ENCODE results near the gene DNAJB6. TPM values are rescaled to one million over a fixed set of nuclear protein-coding genes. Genes with fewer than 3 reads are reported as not detected.

The DNAJB6 gene
- total RNA-seq, 1 experiment from 2014 or later = 82.5 TPM

GRCh38 chr7:157430721-157431120, 93.9 kb downstream of the DNAJB6 start:
- no peak overlapping the region for H3K9ac ChIP-seq (ENCODE audit: low read length)
- ATAC-seq (no peak), DNase-seq (ENCODE audit: low read depth, low spot score) (no peak)
- BruUV-seq (replicated peaks) = no TSS peak
- no peak overlapping the region for H3K27ac ChIP-seq (ENCODE audit: low read depth, low read length)
- RAD21 ChIA-PET (ENCODE audit: low non-redundant PET in 1 of 2, low total read pairs in 2 of 2, uncharacterized antibody in 2 of 2, unreplicated experiment in 2 of 2) = no interaction called here
- H3K9me3 ChIP-seq (ENCODE audit: control insufficient read depth in 1 of 2, insufficient read depth in 1 of 2, low read depth in 1 of 2, low read length in 2 of 2) = no peaks in the 10 kb centered on the region
- H3K79me2 ChIP-seq (ENCODE audit: insufficient read depth, low read length) = no peaks in the 10 kb centered on the region
- no peaks in the 10 kb centered on the region for H4K20me1 ChIP-seq (ENCODE audit: insufficient read depth)
- H3K4me3 ChIP-seq (replicated peaks in 1 of 2; ENCODE audit: low read depth in 1 of 2, low read length in 2 of 2) = no peak overlapping the region
- TF ChIP-seq RAD21 (IDR thresholded peaks at IDR 0.05; ENCODE audit: low read depth) = no peak
- no peak for TF ChIP-seq EZH2phosphoT487 (IDR thresholded peaks at IDR 0.05; ENCODE audit: borderline replicate concordance)
- no peak for TF ChIP-seq JUND (IDR thresholded peaks at IDR 0.05)
- no peak for TF ChIP-seq REST (IDR thresholded peaks at IDR 0.05; ENCODE audit: low read depth)
- TF ChIP-seq, protein P1, sequence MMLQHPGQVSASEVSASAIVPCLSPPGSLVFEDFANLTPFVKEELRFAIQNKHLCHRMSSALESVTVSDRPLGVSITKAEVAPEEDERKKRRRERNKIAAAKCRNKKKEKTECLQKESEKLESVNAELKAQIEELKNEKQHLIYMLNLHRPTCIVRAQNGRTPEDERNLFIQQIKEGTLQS (IDR thresholded peaks at IDR 0.05) = no peak
- TF ChIP-seq FOSL1 (IDR thresholded peaks at IDR 0.05; ENCODE audit: low read depth) = no peak
- TF ChIP-seq, protein P2, sequence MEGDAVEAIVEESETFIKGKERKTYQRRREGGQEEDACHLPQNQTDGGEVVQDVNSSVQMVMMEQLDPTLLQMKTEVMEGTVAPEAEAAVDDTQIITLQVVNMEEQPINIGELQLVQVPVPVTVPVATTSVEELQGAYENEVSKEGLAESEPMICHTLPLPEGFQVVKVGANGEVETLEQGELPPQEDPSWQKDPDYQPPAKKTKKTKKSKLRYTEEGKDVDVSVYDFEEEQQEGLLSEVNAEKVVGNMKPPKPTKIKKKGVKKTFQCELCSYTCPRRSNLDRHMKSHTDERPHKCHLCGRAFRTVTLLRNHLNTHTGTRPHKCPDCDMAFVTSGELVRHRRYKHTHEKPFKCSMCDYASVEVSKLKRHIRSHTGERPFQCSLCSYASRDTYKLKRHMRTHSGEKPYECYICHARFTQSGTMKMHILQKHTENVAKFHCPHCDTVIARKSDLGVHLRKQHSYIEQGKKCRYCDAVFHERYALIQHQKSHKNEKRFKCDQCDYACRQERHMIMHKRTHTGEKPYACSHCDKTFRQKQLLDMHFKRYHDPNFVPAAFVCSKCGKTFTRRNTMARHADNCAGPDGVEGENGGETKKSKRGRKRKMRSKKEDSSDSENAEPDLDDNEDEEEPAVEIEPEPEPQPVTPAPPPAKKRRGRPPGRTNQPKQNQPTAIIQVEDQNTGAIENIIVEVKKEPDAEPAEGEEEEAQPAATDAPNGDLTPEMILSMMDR (IDR thresholded peaks at IDR 0.05 in 2 of 3, conservative IDR thresholded peaks at IDR 0.05 in 1 of 3; ENCODE audit: borderline replicate concordance in 1 of 3, insufficient read depth in 1 of 3, low read depth in 2 of 3, low read length in 2 of 3) = no peak
- TF ChIP-seq TCF7L2 (IDR thresholded peaks at IDR 0.05; ENCODE audit: borderline replicate concordance, extremely low read depth, insufficient read depth, insufficient read length) = no peak
- no peak for TF ChIP-seq POLR2AphosphoS5 (IDR thresholded peaks at IDR 0.05; ENCODE audit: low read depth, low read length)
- TF ChIP-seq MAX (IDR thresholded peaks at IDR 0.05) = no peak
- no peak for TF ChIP-seq ZNF274 (IDR thresholded peaks at IDR 0.05; ENCODE audit: low read depth, low read length)
- TF ChIP-seq CBX3 (IDR thresholded peaks at IDR 0.05; ENCODE audit: low read depth) = no peak
- TF ChIP-seq, protein P3, sequence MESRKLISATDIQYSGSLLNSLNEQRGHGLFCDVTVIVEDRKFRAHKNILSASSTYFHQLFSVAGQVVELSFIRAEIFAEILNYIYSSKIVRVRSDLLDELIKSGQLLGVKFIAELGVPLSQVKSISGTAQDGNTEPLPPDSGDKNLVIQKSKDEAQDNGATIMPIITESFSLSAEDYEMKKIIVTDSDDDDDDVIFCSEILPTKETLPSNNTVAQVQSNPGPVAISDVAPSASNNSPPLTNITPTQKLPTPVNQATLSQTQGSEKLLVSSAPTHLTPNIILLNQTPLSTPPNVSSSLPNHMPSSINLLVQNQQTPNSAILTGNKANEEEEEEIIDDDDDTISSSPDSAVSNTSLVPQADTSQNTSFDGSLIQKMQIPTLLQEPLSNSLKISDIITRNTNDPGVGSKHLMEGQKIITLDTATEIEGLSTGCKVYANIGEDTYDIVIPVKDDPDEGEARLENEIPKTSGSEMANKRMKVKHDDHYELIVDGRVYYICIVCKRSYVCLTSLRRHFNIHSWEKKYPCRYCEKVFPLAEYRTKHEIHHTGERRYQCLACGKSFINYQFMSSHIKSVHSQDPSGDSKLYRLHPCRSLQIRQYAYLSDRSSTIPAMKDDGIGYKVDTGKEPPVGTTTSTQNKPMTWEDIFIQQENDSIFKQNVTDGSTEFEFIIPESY (IDR thresholded peaks at IDR 0.05; ENCODE audit: extremely low read depth, insufficient replicate concordance, low read length) = no peak
- no peak for TF ChIP-seq CEBPB (IDR thresholded peaks at IDR 0.05; ENCODE audit: low read depth)
- no peak for TF ChIP-seq SRF (IDR thresholded peaks at IDR 0.05; ENCODE audit: low read depth)
- TF ChIP-seq ZFX (IDR thresholded peaks at IDR 0.05) = no peak
- no peak for TF ChIP-seq EZH2 (IDR thresholded peaks at IDR 0.05)
- TF ChIP-seq SP1 (IDR thresholded peaks at IDR 0.05; ENCODE audit: low read depth) = no peak
- no peak for TF ChIP-seq SIN3A (IDR thresholded peaks at IDR 0.05; ENCODE audit: low read depth)
- H3K9me2 ChIP-seq (ENCODE audit: insufficient read depth) = no peaks in the 10 kb centered on the region
- intact Hi-C loops (cut with micrococcal nuclease) = loop anchor here (5.0 to 10.0 kb wide), 2 partner anchors 254 to 922 kb away; no protein-coding TSS in a partner anchor
- H3K27me3 ChIP-seq (ENCODE audit: insufficient read depth, low read length) = no peaks in the 10 kb centered on the region
- POLR2A ChIA-PET = no interaction called here
- CTCF ChIA-PET = no interaction called here
- no peak overlapping the region for H3K4me2 ChIP-seq (ENCODE audit: low read length)
- H3K4me1 ChIP-seq (ENCODE audit: control insufficient read depth in 1 of 2, insufficient read depth in 2 of 2, low read length in 2 of 2) = peaks cover 6 to 11% of the 10 kb centered on the region in 2 experiments; a peak in 3 of 4 replicates
- no peak overlapping the region for H2AFZ ChIP-seq (ENCODE audit: low read depth, low read length, poor library complexity, severe bottlenecking)
- H3K36me3 ChIP-seq (ENCODE audit: control insufficient read depth in 1 of 2, insufficient read depth in 2 of 2, low read length in 2 of 2) = no peaks in the 10 kb centered on the region
